ENCODE measurements around the gene SV2B.

- TF ChIP-seq, protein P1, sequence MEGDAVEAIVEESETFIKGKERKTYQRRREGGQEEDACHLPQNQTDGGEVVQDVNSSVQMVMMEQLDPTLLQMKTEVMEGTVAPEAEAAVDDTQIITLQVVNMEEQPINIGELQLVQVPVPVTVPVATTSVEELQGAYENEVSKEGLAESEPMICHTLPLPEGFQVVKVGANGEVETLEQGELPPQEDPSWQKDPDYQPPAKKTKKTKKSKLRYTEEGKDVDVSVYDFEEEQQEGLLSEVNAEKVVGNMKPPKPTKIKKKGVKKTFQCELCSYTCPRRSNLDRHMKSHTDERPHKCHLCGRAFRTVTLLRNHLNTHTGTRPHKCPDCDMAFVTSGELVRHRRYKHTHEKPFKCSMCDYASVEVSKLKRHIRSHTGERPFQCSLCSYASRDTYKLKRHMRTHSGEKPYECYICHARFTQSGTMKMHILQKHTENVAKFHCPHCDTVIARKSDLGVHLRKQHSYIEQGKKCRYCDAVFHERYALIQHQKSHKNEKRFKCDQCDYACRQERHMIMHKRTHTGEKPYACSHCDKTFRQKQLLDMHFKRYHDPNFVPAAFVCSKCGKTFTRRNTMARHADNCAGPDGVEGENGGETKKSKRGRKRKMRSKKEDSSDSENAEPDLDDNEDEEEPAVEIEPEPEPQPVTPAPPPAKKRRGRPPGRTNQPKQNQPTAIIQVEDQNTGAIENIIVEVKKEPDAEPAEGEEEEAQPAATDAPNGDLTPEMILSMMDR (IDR thresholded peaks at IDR 0.05) = no peak
- TF ChIP-seq EP300 (IDR thresholded peaks at IDR 0.05) (no peak), POLR2AphosphoS5 (IDR thresholded peaks at IDR 0.05) (no peak)
Measured at GRCh38 chr15:91214675-91215590, 114.9 kb downstream of the SV2B start.

All from upper lobe of left lung (tissue), 4 donors.